Measurements from ENCODE around the gene KCNQ1. TPM values are rescaled to one million over a fixed set of nuclear protein-coding genes. Genes with fewer than 3 reads are reported as not detected.

KCNQ1 gene
- total RNA-seq, 1 donor from 2014 or later = 2.7 TPM

DNA sequence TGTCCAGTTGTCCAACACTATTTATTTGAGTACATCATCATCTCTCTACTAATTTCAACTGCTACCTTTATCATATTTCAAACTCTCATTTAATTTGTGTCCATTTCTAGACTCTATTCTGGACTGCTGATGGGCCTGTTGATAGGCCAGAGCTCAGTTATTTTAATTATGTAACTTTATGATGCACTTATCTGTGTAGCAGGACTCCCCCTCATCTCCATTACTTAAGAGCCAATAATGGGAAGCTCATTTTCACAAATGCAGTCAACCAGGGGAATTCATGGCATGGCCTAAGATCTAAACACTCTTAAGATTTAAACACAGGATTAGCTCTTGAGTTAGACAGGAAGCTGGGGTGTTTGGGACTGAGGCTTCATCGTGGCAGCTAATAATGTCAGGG lies 233.6 kb downstream of the KCNQ1 start:
- intact Hi-C loops (cut with DNase I) = no loop called here
- peaks cover 27% of the 10 kb centered on the region for H3K4me1 ChIP-seq
- no peaks in the 10 kb centered on the region for H3K36me3 ChIP-seq
- no peaks in the 10 kb centered on the region for H3K9me3 ChIP-seq
- no peak for TF ChIP-seq POLR2A (IDR thresholded peaks at IDR 0.05)
- TF ChIP-seq, protein P1, sequence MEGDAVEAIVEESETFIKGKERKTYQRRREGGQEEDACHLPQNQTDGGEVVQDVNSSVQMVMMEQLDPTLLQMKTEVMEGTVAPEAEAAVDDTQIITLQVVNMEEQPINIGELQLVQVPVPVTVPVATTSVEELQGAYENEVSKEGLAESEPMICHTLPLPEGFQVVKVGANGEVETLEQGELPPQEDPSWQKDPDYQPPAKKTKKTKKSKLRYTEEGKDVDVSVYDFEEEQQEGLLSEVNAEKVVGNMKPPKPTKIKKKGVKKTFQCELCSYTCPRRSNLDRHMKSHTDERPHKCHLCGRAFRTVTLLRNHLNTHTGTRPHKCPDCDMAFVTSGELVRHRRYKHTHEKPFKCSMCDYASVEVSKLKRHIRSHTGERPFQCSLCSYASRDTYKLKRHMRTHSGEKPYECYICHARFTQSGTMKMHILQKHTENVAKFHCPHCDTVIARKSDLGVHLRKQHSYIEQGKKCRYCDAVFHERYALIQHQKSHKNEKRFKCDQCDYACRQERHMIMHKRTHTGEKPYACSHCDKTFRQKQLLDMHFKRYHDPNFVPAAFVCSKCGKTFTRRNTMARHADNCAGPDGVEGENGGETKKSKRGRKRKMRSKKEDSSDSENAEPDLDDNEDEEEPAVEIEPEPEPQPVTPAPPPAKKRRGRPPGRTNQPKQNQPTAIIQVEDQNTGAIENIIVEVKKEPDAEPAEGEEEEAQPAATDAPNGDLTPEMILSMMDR (IDR thresholded peaks at IDR 0.05) = no peak
- TF ChIP-seq POLR2AphosphoS5 (IDR thresholded peaks at IDR 0.05; ENCODE audit: insufficient read depth in 1 of 2, low read depth in 1 of 2) = no peak
- no peak overlapping the region for H3K4me3 ChIP-seq
- no peak overlapping the region for H3K27ac ChIP-seq
- no peaks in the 10 kb centered on the region for H3K27me3 ChIP-seq
- no peak for DNase-seq (ENCODE audit: extremely low spot score in 2 of 2)

DNA sequence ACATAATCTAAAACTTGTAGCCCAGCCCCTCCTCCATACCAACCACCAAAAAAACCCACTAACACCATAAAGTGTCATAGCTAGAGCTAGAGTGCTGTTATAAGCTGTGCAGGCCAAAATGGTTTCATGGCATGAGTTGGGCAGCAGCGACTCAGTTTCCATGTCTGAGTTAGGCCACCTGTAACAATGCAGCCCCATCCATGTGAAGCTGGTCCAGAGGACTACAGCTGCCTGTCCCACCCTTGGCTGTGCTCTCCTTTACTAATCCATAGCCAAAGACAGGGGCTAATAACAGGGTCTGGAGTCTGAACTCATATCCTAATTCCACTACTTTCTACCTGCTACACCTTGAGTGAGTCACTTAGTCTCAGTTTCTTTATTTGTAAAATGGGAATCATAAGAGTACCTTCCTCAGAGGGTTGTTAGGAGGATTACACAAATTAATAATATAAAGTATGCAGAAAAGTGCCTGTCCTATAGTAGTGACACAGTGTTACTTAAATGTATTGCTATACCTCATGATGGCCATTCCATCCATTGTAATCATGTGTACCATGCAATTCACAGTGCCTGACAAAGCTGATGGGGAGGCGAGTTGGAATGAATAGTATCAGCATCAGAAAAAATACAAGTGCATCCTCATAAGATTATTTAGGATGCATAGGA lies 234.3 kb downstream of the KCNQ1 start:
- Histone ChIP-seq H3K27ac (no peak overlapping the region), H3K9me3 (no peaks in the 10 kb centered on the region), H3K36me3 (no peaks in the 10 kb centered on the region), H3K4me1 (peaks cover 20% of the 10 kb centered on the region), H3K4me3 (no peak overlapping the region), H3K27me3 (no peaks in the 10 kb centered on the region)
- DNase-seq (ENCODE audit: extremely low spot score in 2 of 2) = no peak
- TF ChIP-seq POLR2AphosphoS5 (IDR thresholded peaks at IDR 0.05; ENCODE audit: insufficient read depth in 1 of 2, low read depth in 1 of 2) (no peak), POLR2A (IDR thresholded peaks at IDR 0.05) (no peak)
- TF ChIP-seq, protein P1 (IDR thresholded peaks at IDR 0.05) = no peak
- intact Hi-C loops (cut with DNase I) = no loop called here

- no peak for TF ChIP-seq POLR2A (IDR thresholded peaks at IDR 0.05)
- TF ChIP-seq POLR2AphosphoS5 (IDR thresholded peaks at IDR 0.05; ENCODE audit: insufficient read depth in 1 of 2, low read depth in 1 of 2) = no peak
- TF ChIP-seq, protein P1 (IDR thresholded peaks at IDR 0.05) = no peak
- no peak overlapping the region for H3K4me3 ChIP-seq
- H3K27me3 ChIP-seq = no peaks in the 10 kb centered on the region
- H3K9me3 ChIP-seq = no peaks in the 10 kb centered on the region
- H3K4me1 ChIP-seq = peaks cover 12% of the 10 kb centered on the region
- no peak for DNase-seq (ENCODE audit: extremely low spot score in 2 of 2)
- H3K27ac ChIP-seq = no peak overlapping the region
- intact Hi-C loops (cut with DNase I) = no loop called here
- H3K36me3 ChIP-seq = no peaks in the 10 kb centered on the region
These were observed 236.8 kb downstream of the KCNQ1 start for GRCh38 chr11:2681408-2682145.

- Histone ChIP-seq H3K27ac (no peak overlapping the region), H3K36me3 (no peaks in the 10 kb centered on the region), H3K4me3 (no peak overlapping the region), H3K9me3 (no peaks in the 10 kb centered on the region), H3K4me1 (peaks cover 18% of the 10 kb centered on the region), H3K27me3 (no peaks in the 10 kb centered on the region)
- no peak for TF ChIP-seq POLR2AphosphoS5 (IDR thresholded peaks at IDR 0.05; ENCODE audit: insufficient read depth in 1 of 2, low read depth in 1 of 2)
- TF ChIP-seq POLR2A (IDR thresholded peaks at IDR 0.05) = no peak
- TF ChIP-seq, protein P1 (IDR thresholded peaks at IDR 0.05) = no peak
- intact Hi-C loops (cut with DNase I) = no loop called here
- DNase-seq (ENCODE audit: extremely low spot score in 2 of 2) = no peak
These were observed 239.0 kb downstream of the KCNQ1 start for GRCh38 chr11:2683806-2684205.

DNA sequence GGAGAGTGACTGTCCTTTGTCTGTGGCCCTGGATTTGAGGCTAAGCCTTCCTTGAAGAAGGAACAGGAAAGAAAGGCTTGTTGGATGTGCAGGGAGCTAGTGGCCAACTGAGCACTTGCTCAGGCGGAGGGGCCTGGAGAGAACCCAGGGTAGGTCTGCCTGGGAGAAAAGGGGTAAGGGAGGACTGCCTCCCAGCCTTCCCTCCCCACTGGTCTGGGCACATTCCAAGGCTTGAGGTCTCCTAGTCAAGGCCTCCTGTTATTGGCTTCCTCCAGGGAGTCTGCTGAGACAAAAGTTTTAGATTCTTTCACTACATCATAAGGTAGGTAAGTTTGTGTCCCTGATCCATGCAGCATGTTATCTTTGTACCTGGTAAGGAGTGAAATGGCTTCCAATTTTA lies 239.8 kb downstream of the KCNQ1 start:
- Histone ChIP-seq H3K36me3 (no peaks in the 10 kb centered on the region), H3K27me3 (no peaks in the 10 kb centered on the region), H3K4me1 (peaks cover 25% of the 10 kb centered on the region), H3K9me3 (no peaks in the 10 kb centered on the region), H3K27ac (no peak overlapping the region), H3K4me3 (no peak overlapping the region)
- DNase-seq (ENCODE audit: extremely low spot score in 2 of 2) = no peak
- intact Hi-C loops (cut with DNase I) = no loop called here
- TF ChIP-seq POLR2AphosphoS5 (IDR thresholded peaks at IDR 0.05; ENCODE audit: insufficient read depth in 1 of 2, low read depth in 1 of 2) (no peak), POLR2A (IDR thresholded peaks at IDR 0.05) (no peak)
- TF ChIP-seq, protein P1 (IDR thresholded peaks at IDR 0.05) = no peak
